Fibroblast of pulmonary artery (primary cell): ENCODE measurements around the gene ARL14EPL.
"Not testable (repeated sequence)": the region's sequence is repeated elsewhere in the genome, so short reads cannot be mapped to it uniquely, and the experiment has no call there.

Source experiments
- DNase-seq: peaks from one replicate; pipeline ENCODE4 v3.0.0-alpha.2; 2010; ENCODE audit warnings: low read depth
- H3K4me3 ChIP-seq: replicated peaks from 2 replicates; pipeline ENCODE4 v1.5.1; 2011; ENCODE audit warnings: low read depth, mild to moderate bottlenecking, control low read depth, low read length, moderate library complexity
- TF ChIP-seq, protein P1 (sequence below): IDR thresholded peaks from 2 replicates; pipeline ENCODE4 v1.5.1; 2011; ENCODE audit warnings: mild to moderate bottlenecking, control low read depth, low read length, inconsistent platforms; ENCODE audit errors: missing control alignments

Gene ARL14EPL

DNA sequence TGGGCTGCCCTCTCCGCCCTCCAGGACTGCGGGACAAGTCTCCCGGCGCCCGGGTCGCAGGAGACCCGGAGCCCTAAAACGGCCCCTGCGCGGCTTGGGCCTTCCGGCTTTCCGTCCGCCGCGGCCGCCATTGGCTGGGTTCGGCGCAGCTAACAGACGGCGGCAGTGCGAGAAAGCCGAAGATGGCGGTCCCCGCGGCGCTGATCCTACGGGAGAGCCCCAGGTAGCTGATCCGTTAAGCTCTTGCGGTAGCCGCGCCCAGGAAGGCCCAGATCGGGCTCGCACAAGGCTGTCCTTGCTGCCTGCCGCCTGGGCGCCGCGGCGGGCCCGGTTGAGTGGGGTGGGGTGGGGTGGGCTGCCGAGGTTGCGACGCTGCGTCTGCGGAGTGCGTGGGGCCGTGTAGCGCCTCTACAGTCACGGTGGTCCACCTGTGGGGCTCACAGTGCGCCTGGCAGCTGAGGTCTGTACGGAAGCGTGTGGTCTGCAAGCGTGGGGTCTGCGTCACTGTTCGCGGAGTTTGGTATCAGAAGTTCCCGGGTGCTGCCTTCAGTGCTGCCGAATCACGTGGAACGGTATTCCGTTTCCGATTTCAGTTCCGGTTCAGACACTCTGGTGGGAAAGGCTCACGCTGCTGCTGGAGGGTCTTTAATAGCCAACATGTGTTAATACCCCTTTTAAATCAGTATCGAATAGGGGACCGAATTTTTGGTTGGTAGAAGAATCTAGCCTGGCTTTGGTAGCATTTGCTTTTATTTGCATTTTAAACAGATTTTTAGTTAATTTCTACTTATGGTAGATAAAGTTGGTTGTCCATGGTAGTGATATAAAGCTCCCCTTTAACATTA lies 52.8 kb downstream of the ARL14EPL start, which contains the start of gene COMMD10:
TSS of gene COMMD10 (plus strand) at position 155 of the 845 bp plus-strand sequence.
- TF ChIP-seq, protein P1, sequence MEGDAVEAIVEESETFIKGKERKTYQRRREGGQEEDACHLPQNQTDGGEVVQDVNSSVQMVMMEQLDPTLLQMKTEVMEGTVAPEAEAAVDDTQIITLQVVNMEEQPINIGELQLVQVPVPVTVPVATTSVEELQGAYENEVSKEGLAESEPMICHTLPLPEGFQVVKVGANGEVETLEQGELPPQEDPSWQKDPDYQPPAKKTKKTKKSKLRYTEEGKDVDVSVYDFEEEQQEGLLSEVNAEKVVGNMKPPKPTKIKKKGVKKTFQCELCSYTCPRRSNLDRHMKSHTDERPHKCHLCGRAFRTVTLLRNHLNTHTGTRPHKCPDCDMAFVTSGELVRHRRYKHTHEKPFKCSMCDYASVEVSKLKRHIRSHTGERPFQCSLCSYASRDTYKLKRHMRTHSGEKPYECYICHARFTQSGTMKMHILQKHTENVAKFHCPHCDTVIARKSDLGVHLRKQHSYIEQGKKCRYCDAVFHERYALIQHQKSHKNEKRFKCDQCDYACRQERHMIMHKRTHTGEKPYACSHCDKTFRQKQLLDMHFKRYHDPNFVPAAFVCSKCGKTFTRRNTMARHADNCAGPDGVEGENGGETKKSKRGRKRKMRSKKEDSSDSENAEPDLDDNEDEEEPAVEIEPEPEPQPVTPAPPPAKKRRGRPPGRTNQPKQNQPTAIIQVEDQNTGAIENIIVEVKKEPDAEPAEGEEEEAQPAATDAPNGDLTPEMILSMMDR = no peak

GRCh38 chr5:116086309-116086708 lies 54.0 kb downstream of the ARL14EPL start:
- not testable (repeated sequence) for H3K4me3 ChIP-seq, DNase-seq

More for the DNA sequence above, 52.8 kb downstream of the ARL14EPL start, which contains the start of gene COMMD10:
- H3K4me3 ChIP-seq = peak within 1 kb of the TSS; percentile 91
- DNase-seq = peak; percentile 89

GRCh38 chr5:116088062-116088461 lies 55.8 kb downstream of the ARL14EPL start:
- H3K4me3 ChIP-seq = no peak overlapping the region
- DNase-seq = no peak
- TF ChIP-seq, protein P1 = no peak

DNA sequence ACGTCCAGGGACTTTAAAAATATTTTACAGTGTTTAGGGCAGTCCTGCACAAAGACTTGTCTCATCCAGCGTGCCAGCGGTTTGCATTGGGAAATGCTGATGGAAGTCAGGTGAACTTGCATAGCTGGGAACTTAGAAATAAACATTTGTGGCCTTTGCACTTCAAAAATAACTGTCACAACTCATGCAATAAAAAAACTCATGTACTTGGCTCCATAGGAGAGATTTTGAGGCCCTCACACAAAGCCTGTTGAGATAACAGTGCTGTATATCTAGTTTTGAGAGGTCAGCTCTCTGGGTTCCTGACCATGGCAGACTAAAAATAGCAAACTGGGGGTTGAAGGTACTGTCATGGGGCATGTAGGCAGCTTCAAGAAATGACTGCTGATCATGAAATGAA lies 58.0 kb downstream of the ARL14EPL start:
- TF ChIP-seq, protein P1 = no peak
- H3K4me3 ChIP-seq = no peak overlapping the region
- DNase-seq = no peak

- H3K4me3 ChIP-seq = no peak overlapping the region
- no peak for DNase-seq
- TF ChIP-seq, protein P1 = no peak
Measured at GRCh38 chr5:116091416-116091815, 59.1 kb downstream of the ARL14EPL start.

- TF ChIP-seq, protein P1 = no peak
- H3K4me3 ChIP-seq = no peak overlapping the region
- DNase-seq = peak; percentile 19
Measured at GRCh38 chr5:116097301-116097700, 65.0 kb downstream of the ARL14EPL start.

GRCh38 chr5:116098998-116099397 lies 66.7 kb downstream of the ARL14EPL start:
- TF ChIP-seq, protein P1 = no peak
- no peak overlapping the region for H3K4me3 ChIP-seq
- DNase-seq = no peak

GRCh38 chr5:116104941-116105340 lies 72.7 kb downstream of the ARL14EPL start:
- DNase-seq, H3K4me3 ChIP-seq: not testable (repeated sequence)
